ENCODE measurements around the gene CELSR2.

Gene CELSR2

DNA sequence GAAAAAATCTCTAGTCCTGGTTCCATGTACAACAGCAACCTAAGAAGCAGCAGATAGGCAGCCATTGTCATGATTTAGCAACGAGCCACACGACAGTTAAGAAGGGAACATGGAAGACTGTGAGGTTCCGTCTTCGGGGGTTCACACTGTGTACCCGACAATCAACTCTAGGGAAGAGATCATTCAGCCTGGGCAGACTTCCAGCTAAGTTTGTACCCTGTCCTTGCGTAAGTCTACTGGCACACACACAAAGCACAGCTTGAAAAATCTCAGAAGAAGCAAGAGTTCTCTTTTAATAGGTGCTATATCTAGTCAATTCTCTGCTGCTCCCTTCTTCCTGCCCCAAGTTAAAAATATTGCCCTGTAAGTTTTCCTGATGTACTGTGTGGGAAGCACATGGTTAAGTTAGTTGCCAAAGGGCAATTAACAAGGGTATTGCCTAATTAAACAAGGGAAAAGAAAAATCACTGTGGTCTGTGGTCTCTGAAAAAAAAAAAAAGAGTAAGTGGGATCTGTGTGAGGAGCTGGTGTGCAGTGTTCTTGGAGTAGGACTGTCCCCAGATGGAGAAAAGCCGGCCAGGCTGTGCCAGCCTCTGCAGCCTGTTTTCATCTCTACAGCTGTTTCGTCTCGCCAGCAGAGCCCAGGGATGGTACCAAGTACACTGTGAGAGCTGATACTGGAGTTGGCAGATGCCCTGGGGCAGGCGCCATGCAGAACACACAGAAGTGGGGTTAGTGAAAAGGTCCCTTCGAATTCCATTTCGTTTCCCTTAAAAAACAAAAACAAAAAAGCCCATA lies 63.8 kb downstream of the CELSR2 start:
- no peak for DNase-seq

DNA sequence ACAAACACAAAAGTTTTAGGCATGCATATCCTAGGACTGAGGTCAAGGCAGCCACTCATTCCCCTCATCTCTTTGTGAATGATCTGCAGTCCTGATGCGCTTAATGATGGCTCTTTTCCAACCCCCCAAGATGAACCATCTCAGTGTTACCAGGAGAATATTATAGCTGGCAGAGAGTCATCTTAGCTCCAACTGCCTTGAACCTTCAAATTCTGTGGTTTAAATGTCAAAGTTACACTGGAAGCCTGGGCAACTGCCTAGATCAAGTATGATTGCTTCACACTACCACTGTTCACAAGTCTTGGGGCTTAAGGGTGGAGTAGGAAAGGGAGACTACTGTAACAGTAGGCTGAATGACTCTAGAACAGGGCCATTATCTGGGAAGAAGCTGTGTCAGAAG lies 65.5 kb downstream of the CELSR2 start:
- no peak for DNase-seq

DNA sequence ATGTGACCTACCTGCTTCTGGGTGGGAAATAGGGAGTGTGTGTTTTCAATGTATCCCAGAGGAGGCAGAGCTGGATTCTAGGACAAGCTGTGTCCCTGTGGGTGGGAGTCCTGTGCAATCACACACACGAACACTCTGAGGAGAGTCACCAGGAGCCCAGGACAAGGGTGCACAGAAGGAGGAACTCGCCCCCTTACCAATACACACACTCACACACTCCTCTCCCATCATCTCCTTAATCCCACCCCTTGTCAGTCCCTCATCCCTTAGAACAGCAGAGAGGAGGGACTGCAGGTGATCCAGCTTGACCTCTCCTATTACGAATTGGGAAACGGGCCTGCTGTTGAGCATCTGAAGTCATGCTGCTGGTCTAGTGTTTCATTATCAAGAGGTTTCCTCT lies 65.9 kb downstream of the CELSR2 start:
- DNase-seq, result no peak

DNA sequence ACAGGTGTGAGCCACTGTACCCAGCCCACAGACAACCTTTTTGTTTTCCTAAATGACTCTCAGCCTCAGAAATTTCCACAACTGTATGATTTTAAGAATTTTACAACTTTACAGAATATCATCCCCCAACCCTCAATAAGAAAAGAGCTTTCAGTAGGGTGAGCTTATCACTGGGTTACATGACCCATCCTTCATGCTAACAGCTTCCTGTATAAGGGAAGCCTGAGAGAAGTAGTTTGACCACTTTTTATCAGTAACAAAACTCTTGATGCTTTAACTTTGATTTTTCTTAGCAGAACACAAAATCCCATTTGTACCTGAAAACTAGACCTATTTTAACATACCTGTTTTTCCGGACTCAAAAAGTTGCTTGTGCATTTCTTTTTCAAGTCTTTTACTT lies 67.2 kb downstream of the CELSR2 start:
- no peak for DNase-seq

DNA sequence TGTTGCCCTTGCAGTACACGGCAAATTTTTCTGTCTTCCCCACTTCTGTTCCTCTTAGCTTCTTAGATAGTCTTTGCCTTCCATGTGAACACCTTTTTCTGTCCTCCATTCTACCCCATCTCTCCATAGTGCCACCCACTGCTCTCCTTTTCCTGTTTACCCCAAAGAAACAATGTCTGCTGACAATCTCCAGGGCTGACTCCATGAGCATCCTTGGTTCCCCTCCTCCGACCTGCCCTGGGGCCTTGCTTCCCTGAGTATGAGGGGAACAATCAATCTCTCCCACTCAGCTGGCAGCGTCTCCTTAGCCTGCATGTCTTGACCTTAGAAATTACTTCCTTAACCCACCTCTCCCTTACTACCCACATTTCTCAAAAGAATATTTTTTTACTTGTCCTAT lies 69.8 kb downstream of the CELSR2 start:
- DNase-seq, result no peak

DNA sequence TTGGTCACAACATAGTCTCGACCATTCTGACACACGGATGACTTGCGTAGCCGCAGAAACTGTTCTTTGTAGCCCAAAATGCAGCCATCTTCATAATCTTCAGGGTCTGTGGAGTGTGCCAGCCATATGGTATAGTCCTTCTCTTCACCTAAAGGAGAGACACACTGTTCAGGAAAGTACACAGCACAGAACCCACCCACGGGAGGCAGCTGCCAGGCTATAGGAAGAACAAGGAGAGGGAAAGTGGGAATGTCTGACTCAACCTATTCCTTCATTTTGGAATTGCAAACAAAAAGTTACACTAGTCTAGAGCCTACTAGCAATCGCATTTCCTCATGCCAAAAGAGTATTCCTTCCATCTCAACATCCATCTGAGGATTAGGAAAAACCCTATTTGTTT lies 73.6 kb downstream of the CELSR2 start:
- no peak for DNase-seq

All from CD4-positive, alpha-beta T cell treated with Interleukin-10 for 1 hour (primary cell).